Islet of Langerhans (tissue), 1 donor: Measurements from ENCODE around the gene UQCRC1.

Source experiments
- FAIRE-seq: peaks from one replicate; lab custom pipeline; 2011; peaks lifted over from hg19 to GRCh38; lab: Jason Lieb, UNC

Gene UQCRC1

GRCh38 chr3:48609088-48610005 lies at the start of gene UQCRC1:
Gene UQCRC1 (minus strand): TSS chr3:48609646. CDS start chr3:48609620, 26 bp downstream.
- FAIRE-seq: no peak

GRCh38 chr3:48656841-48657281 lies 47.4 kb upstream of the UQCRC1 start:
- no peak for FAIRE-seq

GRCh38 chr3:48656061-48656840 lies 46.8 kb upstream of the UQCRC1 start:
- no peak for FAIRE-seq

DNA sequence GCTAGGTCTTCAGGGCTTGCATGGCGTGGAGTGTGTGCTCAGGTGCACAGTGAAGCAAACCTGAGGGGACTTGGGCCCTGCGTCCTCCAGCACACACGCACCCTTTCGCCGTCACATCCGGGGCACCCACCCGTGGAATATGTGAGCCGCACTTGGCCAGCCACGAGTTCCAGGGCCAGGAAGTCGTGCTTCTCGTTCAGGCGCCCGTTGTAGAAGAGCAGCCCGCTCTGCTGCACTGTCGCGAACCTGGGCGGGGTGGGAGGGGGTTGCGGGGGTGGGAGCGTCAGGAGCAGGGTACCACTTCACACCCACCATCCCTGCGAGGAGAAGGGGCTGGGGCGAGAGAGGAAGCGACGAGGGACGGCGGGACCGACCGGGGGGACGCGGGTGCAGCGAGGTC lies 46.2 kb upstream of the UQCRC1 start:
- FAIRE-seq: no peak

- FAIRE-seq: no peak
These were observed 45.6 kb upstream of the UQCRC1 start for GRCh38 chr3:48655063-48655462.

DNA sequence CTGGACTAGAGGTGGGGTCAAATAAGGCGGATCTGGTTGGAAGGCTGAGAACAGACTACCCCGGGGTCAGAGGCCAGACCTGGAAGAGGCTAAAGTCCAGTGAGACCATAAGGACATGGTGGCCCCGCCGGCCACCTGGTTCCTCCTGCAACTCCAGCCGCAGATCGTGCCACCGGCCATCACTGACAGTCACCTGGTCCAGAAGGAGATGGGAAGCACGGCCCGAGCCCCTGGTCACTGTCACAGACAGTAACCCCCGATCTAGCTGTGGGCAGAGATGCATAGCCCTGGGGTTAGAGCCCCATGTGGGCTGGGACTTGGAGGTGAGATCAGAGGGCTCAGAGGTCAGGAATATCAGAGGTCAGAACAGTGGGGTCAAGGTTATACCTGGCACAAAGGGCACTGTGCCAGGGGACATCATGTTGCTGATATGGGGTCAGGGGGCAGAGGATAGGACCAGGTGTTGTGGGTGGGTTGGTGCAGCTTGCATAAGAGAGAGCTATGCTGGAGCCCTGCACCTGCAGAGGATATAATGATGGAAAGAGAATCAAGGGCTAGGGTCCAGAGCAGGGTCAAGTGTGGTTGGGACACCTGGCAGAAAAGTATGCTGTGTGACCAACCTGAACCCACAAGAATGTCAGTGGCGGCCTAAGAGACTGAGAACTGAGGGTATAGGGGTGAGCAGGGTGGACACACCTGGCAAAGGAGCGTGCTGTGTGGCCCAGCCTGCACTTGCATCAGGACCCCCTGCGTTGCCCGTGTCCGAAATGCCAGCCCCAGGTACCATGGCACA lies 43.7 kb upstream of the UQCRC1 start:
- no peak for FAIRE-seq

- no peak for FAIRE-seq
These were observed 42.3 kb upstream of the UQCRC1 start for GRCh38 chr3:48651771-48652170.

DNA sequence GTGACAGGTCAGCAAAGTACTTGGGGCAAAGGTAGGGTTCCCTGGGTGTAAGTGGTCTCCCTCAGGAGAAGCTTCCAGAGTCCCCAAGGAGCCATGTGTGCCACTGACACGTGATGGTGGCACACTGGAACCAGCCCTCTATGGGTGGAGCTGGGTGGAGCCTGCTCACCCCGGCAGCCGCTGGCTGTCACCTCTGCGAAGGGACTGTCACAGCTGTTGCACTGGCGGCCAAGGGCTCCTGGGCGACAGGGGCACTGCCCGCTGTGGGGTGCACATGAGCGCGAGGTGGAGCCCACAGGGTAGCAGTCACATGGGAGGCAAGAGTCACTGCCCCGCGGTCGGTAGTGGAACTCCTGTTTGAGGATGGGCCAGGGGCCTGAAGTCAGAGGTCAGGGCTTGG lies 41.3 kb upstream of the UQCRC1 start:
- no peak for FAIRE-seq

DNA sequence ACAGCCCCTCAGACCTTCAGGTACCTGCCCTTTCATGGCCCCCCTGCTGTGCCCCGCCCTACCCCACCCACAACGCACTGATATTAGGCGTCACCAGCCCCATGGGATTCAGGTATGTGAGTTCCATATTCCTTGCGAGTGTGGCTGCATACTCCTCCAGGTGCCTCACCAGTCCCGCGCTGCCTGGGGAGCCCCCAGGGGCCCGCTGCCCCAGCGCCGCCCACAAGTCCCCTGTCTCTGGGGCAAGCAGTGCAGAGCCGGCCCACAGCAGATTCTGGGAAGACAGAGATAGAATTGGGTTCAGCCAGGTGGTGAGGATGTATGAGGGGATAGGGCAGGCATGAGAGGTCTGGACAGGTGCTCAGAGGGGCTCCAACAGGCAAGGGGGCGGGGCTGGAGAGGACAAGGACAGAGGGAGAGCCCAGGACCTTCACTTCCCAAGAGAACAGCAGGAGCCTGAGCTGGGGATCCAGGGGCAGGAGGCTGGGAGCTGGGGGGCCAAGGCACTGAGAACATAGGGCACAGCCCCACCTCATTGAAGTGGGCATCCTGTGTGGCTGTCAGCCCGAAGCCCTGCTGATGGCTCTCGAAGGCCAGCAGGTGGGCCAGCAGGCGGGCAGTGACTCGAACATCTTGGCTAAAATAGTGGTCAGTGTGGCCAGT lies 38.9 kb upstream of the UQCRC1 start:
- FAIRE-seq: no peak

GRCh38 chr3:48647714-48648113 lies 38.3 kb upstream of the UQCRC1 start:
- no peak for FAIRE-seq

DNA sequence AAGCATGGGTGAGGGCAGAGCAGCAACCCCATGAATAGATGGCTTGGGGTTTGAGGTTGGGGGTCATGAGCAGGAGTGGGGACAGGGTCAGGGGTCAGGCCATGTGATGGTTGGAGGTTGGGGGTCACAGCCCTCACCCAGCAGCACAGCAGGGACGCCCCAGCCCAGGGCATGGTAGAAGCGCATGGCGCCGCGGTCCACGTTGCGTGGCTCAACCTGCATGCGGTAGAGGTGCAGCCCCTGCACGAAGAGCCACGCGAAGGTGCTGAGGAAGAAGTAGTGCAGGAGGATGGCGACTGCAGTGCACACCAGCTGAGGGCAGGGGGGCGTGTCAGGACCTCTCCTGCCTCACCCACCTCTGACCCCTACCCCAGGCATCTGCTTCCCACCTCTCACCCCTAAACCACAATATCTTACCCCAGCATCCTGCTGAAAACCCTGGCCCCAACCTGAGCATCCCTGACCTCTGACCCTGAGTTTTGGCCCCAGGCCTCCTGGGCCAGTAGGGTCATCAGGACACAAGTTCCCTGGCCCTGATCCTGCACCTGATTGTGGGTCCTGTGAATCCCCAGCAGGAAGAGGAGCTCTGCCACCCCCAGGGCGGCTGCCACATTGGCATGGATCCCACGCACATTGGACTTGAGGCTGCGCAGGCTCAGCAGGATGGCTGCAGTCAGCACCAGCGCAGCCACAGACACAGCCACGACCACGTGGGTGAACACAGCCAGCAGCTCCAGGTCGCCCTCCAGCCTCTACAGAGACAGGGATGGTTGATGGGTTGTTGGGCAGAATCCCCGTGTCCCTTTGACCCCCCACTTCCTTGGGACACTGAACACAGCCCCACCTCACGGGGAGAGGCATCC lies 35.7 kb upstream of the UQCRC1 start:
- FAIRE-seq: no peak

- FAIRE-seq: no peak
These were observed 33.2 kb upstream of the UQCRC1 start for GRCh38 chr3:48642605-48643004.

DNA sequence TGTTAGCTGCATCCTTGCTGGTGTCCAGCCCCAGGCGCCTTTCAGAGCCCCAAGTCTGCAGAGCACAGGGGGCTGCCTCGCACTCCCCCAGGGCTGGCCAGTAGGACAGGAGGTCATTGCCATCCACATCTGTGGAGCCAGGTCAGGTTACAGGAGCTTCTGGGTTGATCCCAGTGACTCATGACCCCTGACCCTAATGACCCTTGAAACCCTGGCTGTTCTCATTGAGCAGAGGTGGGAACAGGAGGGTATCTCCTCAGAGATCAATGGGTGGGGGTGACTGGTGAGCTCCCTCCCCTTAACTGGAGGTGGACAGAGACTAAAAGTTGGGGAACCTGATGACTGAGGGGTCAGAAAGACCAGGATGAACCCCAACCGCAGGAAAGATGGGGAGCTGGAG lies 31.9 kb upstream of the UQCRC1 start:
- no peak for FAIRE-seq

DNA sequence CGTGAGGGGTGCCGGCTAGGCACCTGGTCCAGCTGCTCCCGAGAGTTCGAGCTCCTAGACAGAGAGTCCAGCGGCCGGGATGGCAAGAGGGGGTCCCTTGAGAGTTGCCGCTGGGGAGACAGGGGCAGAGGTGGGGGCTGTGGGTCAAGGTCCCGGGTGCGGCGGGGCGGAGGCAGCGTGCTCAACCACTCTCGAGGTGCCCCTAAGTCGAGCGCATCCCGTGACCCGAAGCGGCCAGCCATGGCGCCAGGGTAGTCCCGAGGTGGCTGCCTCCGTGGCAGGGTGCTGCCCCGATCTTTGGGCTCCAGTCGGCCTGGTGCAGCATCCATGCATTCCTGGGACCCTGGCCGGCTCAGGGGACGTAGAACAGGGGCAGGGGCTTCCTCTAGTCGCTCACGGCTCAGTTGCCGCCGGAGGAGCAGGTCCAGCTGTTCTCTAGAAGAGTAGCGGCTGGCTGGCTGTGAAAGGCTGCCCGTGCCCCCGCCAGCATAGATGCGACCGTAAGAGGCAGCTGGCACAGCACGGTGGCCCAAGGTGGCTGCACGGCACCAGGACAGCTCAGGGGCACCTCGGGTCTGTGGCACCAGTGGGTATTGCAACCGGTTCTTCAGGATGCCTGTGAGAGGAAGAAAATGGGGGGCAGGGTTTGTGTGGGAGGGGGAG lies 30.6 kb upstream of the UQCRC1 start:
- no peak for FAIRE-seq

- no peak for FAIRE-seq
These were observed 27.9 kb upstream of the UQCRC1 start for GRCh38 chr3:48637305-48637704.

DNA sequence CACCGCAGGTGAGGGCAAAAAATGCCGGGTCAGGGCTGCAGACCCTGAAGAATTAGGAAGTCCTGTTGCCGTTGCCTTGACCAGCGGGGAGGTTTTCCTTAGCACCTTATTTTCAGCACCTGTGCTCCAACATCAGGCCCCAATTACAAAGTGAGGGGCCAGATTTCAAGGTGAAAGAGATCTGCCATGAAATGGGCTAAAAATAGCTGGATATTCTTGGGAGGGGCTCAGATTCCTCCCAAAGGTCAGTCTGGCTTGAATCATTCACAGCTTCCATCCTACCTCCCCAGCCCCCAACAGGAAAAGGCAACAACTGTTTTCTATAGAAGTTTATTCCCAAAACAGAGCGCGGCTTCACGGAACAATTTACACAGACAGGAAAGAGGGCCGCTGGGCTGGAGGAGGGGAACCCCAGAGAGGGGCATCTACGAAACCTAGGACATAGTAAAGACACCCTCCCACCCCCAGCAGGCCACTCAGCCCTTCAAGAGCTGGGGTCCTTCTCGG lies 26.8 kb upstream of the UQCRC1 start:
- FAIRE-seq: no peak

- FAIRE-seq: no peak
These were observed 26.0 kb upstream of the UQCRC1 start, which contains the start of gene SLC26A6 for GRCh38 chr3:48635222-48636021. Gene SLC26A6 (minus strand): TSS chr3:48635461. CDS start chr3:48635393, 68 bp downstream.

DNA sequence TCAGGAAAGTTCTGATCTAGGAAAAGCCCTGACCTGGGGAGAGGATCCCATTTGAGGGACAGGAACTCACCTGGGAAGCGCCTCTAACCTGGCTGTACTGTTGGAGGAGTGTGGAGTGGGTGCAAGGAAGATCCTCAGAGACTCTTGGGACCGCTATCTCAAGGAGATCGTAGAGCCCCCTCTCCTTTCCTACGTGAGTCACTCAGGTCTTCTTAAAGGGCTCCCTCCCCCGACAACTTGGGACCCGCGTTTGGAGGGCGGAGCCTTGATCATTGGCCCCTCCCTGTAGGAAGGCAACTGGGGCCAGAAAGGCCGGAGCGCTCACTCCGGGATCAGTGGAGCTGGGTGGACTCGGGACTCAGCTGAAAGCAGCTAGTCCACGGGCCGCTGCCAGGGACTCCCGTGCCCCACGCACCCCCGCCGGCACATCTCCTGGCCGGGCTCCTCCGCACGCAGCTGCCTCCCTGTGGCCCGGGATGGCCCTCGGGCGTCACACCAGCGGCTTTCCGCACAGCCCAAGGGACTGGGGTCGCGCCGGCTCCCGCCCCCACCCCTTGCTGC lies 25.3 kb upstream of the UQCRC1 start:
- no peak for FAIRE-seq

- no peak for FAIRE-seq
These were observed 24.3 kb upstream of the UQCRC1 start for GRCh38 chr3:48633743-48634142.
